CD4-positive, alpha-beta T cell treated with Interleukin-17A for 4 hours (primary cell): ENCODE data around the gene CLEC11A.
"Not testable (repeated sequence)": the region's sequence is repeated elsewhere in the genome, so short reads cannot be mapped to it uniquely, and the experiment has no call there.

Experiments
- DNase-seq: peaks from one replicate; pipeline ENCODE4 v3.0.0-alpha.2; 2020; ENCODE audit warnings: mixed read lengths

The CLEC11A gene

DNA sequence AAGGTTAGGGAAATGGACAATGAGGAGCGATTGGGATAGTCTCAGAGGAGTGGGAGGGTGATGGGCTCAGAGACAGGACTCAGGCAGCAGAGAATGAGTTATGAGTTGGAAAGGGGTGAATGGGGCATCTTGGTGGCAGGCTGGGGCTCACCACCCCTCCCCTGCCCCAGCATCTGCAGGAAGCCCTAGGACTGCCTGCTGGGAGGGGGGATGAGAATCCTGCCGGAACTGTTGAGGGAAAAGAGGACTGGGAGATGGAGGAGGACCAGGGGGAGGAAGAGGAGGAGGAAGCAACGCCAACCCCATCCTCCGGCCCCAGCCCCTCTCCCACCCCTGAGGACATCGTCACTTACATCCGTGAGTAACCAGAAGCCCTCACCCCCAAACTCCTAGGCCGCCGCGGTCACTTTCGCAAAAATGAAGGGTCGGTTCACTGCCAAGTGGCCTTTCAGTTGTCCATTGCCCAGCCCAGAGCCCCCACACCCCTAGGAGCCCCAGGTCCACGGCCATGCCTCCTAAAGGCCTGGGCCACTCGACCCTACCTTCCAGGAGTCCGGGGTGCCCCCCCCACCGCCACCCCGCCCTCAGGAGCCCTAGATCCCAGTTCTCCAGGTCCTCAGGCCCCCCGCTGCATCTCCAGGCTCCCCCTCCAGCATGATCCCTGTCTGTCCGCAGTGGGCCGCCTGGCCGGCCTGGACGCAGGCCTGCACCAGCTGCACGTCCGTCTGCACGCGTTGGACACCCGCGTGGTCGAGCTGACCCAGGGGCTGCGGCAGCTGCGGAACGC lies 764 bp downstream of the CLEC11A start:
- no peak for DNase-seq

GRCh38 chr19:50724522-50725217 lies 1.5 kb downstream of the CLEC11A start:
- DNase-seq = peak; percentile 95

GRCh38 chr19:50725218-50725910 lies 2.2 kb downstream of the CLEC11A start:
- DNase-seq = no peak

DNA sequence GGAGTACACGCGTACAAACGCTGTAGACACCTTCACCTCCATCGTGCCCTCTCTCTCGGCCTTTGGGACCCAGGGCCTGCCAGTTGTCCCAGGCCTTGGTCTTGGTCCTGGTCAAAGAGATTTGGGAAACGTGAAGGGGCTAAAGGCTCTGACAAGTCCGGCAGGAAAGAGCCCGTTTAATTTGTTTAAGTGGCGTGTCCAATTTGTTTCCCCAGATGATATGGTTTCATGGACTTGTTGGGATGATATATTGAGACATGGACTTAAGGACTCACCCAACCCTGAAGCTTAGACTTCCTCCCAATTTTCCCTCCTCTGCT lies 2.7 kb downstream of the CLEC11A start:
- DNase-seq = no peak

- DNase-seq = peak; percentile 74
Measured at GRCh38 chr19:50728084-50728737, 5.0 kb downstream of the CLEC11A start.

DNA sequence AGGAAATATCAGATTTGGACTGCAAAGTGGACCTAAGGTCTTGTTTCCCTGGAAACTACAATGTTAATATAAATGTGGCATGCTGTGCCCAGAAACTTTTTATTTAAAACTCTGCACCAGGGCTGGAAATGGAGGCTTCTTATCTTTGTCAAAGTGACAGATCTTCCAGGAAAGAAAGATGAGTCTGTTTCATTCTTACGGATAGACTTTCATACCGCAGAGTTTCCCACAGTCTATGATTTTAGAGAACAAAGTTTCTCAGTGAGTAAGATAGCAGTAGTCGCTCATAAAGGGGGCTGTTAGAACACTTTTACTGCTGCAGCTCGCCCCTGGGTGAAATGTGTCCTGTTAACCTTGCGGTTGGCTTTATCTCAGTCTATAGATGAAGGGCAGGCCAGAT lies 6.7 kb downstream of the CLEC11A start:
- no peak for DNase-seq

DNA sequence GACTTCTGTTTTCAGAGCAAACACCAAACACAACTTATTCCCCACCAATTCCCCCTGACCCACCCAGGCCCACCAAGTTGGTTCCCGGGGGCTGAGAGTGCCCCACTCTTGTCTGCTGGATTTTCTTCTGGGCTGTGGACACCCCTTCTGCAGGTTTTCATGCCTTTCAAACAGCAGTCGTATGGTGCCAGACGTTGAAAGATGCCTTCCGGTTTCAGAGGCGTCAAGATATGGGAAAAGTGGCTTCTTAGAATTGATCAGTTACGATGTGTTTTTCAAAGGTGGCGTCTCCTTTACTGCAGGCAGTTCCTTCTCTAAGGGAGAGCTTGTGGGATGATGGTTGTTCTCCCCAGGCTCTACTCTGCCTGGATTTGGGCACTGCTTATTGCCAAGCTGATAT lies 12.7 kb downstream of the CLEC11A start:
- DNase-seq = no peak

DNA sequence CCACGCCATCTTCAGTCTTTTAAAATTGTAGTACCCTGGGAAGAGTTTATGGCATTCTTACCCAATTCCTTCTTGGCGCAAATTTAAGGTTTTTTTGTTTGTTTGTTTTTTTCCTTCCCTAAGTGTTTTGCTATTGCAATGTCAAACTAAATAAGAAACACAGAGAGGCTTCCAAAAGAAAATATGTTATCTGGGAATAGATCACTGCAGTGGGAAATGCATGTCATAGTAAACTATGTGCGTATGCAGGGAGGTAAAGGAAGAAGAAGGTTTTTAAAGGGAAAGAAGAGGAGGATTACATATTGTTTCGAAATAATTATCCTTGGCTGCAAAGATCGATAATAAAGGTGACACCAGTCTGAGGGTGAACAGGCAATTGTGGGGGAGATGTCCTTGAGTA lies 13.2 kb downstream of the CLEC11A start:
- no peak for DNase-seq

- no peak for DNase-seq
Measured at GRCh38 chr19:50739132-50739913, 16.2 kb downstream of the CLEC11A start.

DNA sequence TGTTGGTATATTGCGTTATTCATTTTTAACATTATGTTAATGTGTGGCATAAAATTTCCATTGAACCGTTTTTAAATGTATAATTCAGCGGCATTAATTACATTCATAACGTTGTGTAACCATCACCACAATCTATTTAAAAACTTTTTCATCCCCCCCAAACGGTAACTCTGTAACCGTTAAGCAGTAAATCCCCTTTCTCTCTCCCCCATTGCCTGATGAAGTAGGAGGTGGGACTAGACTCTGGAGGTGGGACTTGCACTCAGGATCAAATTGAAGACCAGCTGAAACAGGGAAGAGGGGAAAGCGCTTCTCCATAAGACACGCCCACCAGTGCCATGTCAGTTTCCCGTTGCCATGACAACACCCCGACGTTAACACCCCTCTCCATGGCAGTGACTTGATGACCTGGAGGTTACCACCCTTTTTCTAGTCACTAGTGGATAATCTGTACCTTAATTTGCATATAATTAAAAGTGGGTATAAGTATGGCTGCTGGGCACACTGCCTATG lies 16.8 kb downstream of the CLEC11A start:
- no peak for DNase-seq

DNA sequence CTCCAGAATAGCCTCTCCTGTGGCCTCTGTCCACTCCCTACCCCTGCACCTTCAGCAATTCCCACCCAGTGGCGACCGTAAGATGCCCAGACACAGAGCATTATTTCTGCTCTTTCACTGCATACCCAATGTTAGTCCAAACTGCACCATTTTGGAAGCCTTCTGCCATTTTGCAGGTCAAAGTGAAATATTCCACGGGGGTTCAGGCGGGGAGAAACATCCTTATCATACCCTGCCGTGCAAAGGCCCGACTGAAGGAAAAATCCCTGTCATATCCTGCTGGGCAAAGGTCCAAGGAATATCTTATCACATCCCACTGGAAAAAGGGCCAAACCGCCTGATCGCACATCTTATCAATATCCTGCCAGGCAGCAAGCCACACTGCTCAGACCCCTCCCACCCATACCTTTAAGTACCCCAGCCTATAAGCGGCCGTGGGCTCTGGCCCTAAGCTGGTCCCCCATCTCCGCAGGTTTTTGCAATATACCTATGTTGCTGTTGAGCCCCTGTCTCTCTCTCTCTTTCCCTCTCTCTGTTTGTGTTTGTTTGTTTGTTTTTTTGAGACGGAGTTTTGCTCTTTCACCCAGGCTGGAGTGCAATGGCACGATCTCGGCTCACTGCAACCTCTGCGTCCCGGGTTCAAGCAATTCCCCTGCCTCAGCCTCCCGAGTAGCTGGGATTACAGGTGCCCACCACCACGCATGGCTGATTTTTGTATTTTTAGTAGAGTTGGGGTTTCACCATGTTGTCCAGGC lies 18.2 kb downstream of the CLEC11A start:
- no peak for DNase-seq

DNA sequence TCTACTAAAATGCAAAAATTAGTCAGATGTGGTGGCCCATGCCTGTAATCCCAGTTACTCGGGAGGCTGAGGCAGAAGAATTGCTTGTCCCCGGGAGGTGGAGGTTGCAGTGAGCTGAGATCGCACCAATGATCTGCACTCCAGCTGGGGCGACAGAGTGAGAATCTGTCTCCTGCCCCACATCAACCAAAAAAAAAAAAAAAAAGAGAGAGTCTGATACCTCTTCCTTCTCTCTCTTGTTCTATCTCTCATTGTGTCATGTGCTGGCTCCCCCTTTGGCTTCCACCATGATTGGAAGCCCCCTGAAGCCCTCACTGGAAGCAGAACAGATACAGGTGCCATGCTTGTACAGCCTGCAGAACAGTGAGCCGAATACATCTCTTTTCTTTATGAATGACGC lies 20.4 kb downstream of the CLEC11A start:
- no peak for DNase-seq

GRCh38 chr19:50745221-50745620 lies 22.1 kb downstream of the CLEC11A start:
- no peak for DNase-seq

DNA sequence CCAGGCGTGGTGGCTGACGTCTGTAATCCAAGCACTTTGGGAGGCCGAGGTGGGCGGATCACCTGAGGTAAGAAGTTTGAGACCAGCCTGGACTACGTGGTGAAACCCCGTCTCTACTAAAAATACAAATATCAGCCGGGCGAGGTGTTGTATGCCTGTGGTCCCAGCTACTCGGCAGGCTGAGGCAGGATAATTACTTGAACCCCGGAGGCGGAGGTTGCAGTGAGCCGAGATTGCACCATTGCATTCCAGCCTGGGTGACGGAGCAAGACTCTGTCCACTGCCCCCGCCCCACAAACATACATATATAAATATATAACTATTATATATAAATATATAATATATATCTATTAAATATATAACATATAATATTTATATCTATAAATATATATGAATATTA lies 24.0 kb downstream of the CLEC11A start:
- not testable (repeated sequence) for DNase-seq

GRCh38 chr19:50749490-50749889 lies 26.3 kb downstream of the CLEC11A start:
- no peak for DNase-seq

- DNase-seq = no peak
Measured at GRCh38 chr19:50750010-50750409, 26.8 kb downstream of the CLEC11A start.

DNA sequence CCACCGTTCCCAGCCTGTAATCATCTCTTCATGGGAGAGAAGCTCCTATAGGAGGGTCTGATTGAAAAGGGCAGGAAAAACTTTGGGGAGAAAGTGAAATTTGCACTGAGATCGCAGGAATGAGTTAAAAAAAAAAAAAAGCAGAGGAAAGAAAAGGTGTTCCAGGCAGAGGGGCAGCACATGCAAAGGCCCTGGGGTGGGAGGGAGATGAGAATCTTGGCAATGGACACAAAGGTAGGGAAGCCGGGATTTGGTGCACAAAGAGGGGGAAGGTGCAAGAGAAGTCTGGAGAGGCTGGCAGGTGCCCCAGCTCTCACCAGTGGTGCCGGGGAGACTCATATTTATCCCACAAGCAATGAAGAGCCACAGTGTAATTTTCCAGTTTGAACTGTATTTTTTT lies 30.7 kb downstream of the CLEC11A start:
- DNase-seq = no peak

GRCh38 chr19:50756244-50756643 lies 33.1 kb downstream of the CLEC11A start:
- DNase-seq = not testable (repeated sequence)

DNA sequence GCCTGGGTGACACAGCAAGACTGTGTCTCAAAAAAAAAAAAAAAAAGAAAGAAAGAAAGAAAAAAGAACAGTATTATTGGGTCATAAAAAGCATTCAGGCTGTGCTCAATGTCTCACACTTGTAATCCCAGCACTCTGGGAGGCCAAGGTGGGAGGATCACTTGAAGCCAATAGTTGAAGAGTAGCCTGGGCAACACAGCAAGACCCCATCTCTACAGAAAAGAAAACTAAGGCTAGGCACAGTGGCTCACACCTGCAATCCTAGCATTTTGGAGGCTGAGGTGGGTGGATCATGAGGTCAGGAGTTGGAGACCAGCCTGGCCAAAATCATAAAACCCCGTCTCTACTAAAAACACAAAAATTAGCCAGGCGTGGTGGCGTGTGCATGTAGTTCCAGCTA lies 34.5 kb downstream of the CLEC11A start:
- not testable (repeated sequence) for DNase-seq

GRCh38 chr19:50759076-50759475 lies 35.9 kb downstream of the CLEC11A start:
- not testable (repeated sequence) for DNase-seq

- DNase-seq = no peak
Measured at GRCh38 chr19:50759886-50760285, 36.7 kb downstream of the CLEC11A start.

- DNase-seq = not testable (repeated sequence)
Measured at GRCh38 chr19:50761501-50761900, 38.3 kb downstream of the CLEC11A start.
